NCI-H526 (cell line): ENCODE results near the gene FAM240A.
"Not testable (repeated sequence)": the region's sequence is repeated elsewhere in the genome, so short reads cannot be mapped to it uniquely, and the experiment has no call there.

Experiments
- DNase-seq, 2 experiments: peaks; one replicate each; lab custom pipeline; 2025; lab: John Stamatoyannopoulos, UW

Gene FAM240A

GRCh38 chr3:46612324-46612723 is at the start of gene FAM240A:
Gene FAM240A (plus strand): TSS chr3:46612525. CDS start chr3:46612684, 159 bp downstream.
- peak; percentile 26 to 38 for DNase-seq

- DNase-seq = no peak
Observed at GRCh38 chr3:46564190-46565021, 47.9 kb upstream of the FAM240A start.

- no peak for DNase-seq
Observed at GRCh38 chr3:46565077-46565476, 47.2 kb upstream of the FAM240A start.

- DNase-seq = no peak
Observed at GRCh38 chr3:46565607-46566039, 46.7 kb upstream of the FAM240A start.

DNA sequence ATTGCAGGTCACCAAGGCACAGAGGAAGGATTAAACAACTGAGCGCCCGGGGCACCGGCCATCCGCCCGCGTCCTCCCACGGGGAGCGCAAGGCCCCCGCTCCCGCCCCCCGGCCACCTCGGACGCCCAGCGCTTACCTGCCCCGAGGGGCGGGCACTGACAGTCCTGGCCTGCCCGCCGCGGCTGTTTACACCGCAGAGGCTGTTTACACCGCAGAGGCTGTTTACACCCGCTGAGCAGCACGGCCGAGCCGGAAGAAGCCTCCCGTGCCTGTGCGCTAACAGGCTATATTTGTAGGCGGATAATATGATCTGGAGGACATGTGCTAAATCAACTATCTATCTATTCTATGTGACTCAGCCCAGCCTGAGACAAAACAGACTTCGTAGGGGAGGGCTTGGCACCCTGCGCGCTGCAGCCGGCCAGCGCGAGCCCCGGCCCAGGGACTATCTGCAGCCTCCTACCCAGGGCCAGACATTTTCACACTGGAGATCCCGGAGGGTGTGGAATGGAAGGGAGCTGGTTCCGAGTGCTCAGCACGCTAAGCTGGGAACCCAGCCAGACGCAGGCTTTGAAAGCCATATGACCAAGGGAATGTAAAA is 46.2 kb upstream of the FAM240A start, which contains the start of gene LRRC2:
Gene LRRC2 (minus strand): TSS at position 263 of the 602 bp plus-strand sequence. CDS start 14,711 bp downstream, outside the sequence.
- DNase-seq = peak in 1 of 2 experiments; percentile 38

DNA sequence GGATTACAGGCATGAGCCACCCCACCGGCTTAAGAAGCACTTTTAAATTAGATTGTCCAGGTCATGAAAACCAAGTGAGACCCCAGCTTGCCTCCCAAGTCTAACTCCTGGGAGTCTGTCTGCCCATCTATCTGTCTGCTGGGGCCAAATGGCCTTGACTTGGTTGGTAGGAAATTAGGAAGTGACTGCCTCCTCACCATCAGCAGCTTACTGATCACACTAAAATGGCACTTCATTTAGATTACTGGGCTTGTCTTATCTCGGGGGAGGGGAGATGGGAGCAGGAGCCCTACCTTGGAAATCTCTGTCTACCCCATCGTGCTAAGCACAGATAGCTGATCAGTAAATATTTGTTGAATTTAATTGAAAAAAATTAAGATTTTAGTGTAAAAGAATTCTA is 40.6 kb upstream of the FAM240A start:
- no peak for DNase-seq

- DNase-seq = no peak
Observed at GRCh38 chr3:46573701-46574100, 38.6 kb upstream of the FAM240A start.

GRCh38 chr3:46574243-46574646 is 38.1 kb upstream of the FAM240A start:
- DNase-seq = no peak

DNA sequence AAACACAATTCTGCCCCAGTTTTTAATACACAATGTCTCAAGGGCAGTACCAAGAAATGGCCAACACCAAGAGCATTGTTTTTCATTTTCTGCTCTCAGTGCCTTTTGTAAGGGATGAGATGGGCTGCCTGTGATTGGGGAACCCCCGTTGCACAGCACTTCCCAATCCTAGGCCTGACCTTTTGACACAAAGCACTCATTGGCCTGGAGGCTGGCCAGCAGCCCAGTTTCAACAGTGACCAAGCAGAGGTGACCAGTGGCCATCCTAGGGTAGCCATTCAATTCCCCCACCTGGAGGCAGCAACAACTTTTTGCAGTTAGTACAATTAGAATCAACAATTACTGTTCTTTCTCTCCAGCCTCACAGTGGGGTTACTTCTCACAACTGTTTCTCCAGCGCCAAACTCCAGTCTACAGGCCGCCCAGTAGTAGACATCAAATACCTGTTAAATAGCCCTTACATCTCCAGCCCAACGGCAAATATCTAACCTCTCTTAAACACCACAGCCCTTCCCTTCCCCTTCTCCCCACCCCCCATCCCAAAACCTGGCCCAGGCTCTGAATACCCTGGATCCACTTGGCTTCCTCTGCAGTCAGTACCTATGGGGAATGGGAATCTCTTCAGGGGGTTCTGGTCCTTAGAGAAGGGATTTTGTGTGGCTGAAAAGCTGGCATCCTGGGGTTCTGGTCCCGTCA is 37.3 kb upstream of the FAM240A start:
- no peak for DNase-seq

DNA sequence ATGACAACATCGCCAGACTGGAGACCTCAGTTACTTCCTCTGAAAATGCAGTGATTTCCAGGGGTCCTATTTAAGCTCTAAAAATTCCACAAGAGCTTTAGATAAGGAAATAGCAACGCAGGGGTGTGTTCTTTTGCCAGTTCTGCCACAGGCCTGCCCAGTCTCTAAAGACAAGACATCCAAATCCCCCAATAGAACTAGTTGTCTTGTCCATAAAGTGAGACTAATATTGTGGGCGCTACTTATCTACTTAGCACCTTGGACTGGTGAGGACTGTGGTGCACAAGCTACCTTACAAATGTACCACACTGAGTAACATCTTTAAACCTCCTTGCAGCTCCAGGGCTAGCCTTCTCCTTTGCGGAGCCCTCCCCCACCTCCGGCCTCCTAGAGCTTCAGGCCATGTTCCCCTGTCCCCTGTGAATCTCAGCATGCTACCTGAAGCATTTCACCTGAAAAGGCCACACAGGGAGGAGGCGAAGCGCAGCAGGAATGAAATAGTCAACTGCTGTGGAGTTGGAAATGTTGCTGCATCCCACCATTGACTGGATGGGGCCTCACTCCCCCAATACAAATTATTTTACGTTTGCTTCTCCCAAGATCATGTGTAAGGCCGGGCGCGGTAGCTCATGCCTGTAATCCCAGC is 36.6 kb upstream of the FAM240A start:
- DNase-seq = no peak

DNA sequence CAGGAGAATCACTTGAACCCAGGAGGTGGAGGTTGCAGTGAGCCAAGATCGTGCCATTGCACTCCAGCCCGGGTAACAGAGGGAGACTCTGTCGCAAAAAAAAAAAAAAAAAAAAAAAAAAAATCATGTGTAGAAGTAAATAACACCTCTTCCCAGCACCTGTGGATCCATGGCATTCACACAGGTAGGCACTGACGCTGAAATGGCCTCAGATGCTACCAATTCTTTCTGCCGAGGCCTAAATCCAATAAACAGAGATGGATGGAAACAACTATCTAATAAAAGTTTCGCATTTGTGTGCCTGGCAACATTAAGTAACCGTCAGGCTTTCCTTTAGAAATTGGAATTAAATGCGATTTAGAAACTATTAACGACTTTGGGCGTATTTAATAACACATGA is 35.9 kb upstream of the FAM240A start:
- no peak for DNase-seq

- no peak for DNase-seq
Observed at GRCh38 chr3:46576879-46577278, 35.4 kb upstream of the FAM240A start.

- DNase-seq = not testable (repeated sequence)
Observed at GRCh38 chr3:46577580-46578249, 34.6 kb upstream of the FAM240A start.

- no peak for DNase-seq
Observed at GRCh38 chr3:46578973-46579755, 33.2 kb upstream of the FAM240A start.

DNA sequence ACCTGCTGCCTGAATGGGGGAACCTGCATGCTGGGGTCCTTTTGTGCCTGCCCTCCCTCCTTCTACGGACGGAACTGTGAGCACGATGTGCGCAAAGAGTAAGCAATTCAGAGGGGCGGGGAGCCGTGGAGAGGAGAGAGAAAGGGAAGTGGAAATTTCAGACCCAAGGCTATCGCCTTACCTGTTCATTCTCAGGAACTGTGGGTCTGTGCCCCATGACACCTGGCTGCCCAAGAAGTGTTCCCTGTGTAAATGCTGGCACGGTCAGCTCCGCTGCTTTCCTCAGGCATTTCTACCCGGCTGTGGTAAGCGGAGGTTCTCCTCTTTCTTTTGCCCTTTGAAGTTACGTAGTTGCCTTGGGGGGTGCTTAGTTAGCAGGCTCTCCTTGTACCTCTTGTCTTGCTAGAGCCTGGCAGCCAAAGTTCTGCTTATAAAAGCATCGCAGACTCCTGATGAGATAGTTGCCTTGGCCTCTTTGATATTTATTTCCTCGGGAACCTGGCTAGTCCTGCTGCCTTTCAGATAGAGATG is 32.5 kb upstream of the FAM240A start:
- DNase-seq = no peak

GRCh38 chr3:46580675-46581074 is 31.6 kb upstream of the FAM240A start:
- DNase-seq = no peak

GRCh38 chr3:46584598-46585467 is 27.5 kb upstream of the FAM240A start:
- DNase-seq = no peak

GRCh38 chr3:46585799-46586693 is 26.3 kb upstream of the FAM240A start:
- no peak for DNase-seq
